Brain microvascular endothelial cell (primary cell): ENCODE results near the gene ADORA2A.

Experiments
- DNase-seq: peaks from one replicate; pipeline ENCODE4 v3.0.0-alpha.2; 2020
- H3K27ac ChIP-seq: fragments of 250-450 bp; sonication (Bioruptor Pico); 2 replicates; pipeline ENCODE4 v1.5.1; 2020; ENCODE audit warnings: mild to moderate bottlenecking, moderate library complexity
- H3K27me3 ChIP-seq: fragments of 250-450 bp; sonication (Bioruptor Pico); replicated peaks from 2 replicates; pipeline ENCODE4 v1.5.1; 2020; ENCODE audit warnings: mild to moderate bottlenecking
- H3K36me3 ChIP-seq: fragments of 250-450 bp; sonication (Bioruptor Pico); replicated peaks from 2 replicates; pipeline ENCODE4 v1.5.1; 2020; ENCODE audit warnings: mild to moderate bottlenecking
- H3K4me3 ChIP-seq: 2 replicates; pipeline ENCODE4 v1.5.1; 2011; ENCODE audit warnings: low read depth, mild to moderate bottlenecking, control low read depth, low read length, moderate library complexity
- CTCF ChIP-seq: IDR thresholded peaks from 2 replicates; pipeline ENCODE4 v1.5.1; 2011; ENCODE audit warnings: low read depth, mild to moderate bottlenecking, moderate library complexity, low read length, control low read depth, inconsistent platforms; ENCODE audit errors: missing control alignments
- in situ Hi-C: cut with HindIII; loops from 2 replicates; pipeline ENCODE4 v1.10.0; 2017; ENCODE audit warnings: low sequenced_read_pairs, low pct_ligation_motif_present

Gene ADORA2A

GRCh38 chr22:24467340-24467739 is 39.9 kb downstream of the ADORA2A start:
- no peak overlapping the region for H3K4me3 ChIP-seq
- H3K27me3 ChIP-seq, result no peaks in the 10 kb centered on the region
- peak overlapping the region; percentile 99 for H3K27ac ChIP-seq
- no peak for TF ChIP-seq CTCF
- no peaks in the 10 kb centered on the region for H3K36me3 ChIP-seq
- in situ Hi-C loops, result no loop called here
- no peak for DNase-seq

- Histone ChIP-seq H3K4me3 (no peak overlapping the region), H3K36me3 (no peaks in the 10 kb centered on the region), H3K27me3 (no peaks in the 10 kb centered on the region), H3K27ac (peak overlapping the region; percentile 93)
- in situ Hi-C loops, result no loop called here
- no peak for TF ChIP-seq CTCF
- peak; percentile 90 for DNase-seq
Observed at GRCh38 chr22:24471570-24471969, 44.2 kb downstream of the ADORA2A start.

GRCh38 chr22:24473284-24473683 is 45.9 kb downstream of the ADORA2A start:
- no peaks in the 10 kb centered on the region for H3K36me3 ChIP-seq
- in situ Hi-C loops, result no loop called here
- DNase-seq, result no peak
- no peaks in the 10 kb centered on the region for H3K27me3 ChIP-seq
- no peak overlapping the region for H3K4me3 ChIP-seq
- peak overlapping the region; percentile 95 for H3K27ac ChIP-seq
- TF ChIP-seq CTCF, result no peak

GRCh38 chr22:24474221-24474620 is 46.8 kb downstream of the ADORA2A start:
- Histone ChIP-seq H3K4me3 (no peak overlapping the region), H3K36me3 (no peaks in the 10 kb centered on the region), H3K27ac (peak overlapping the region; percentile 95), H3K27me3 (no peaks in the 10 kb centered on the region)
- TF ChIP-seq CTCF, result no peak
- in situ Hi-C loops, result no loop called here
- peak; percentile 92 for DNase-seq

- in situ Hi-C loops, result no loop called here
- peak overlapping the region; percentile 95 for H3K27ac ChIP-seq
Observed at GRCh38 chr22:24474649-24475255, 47.4 kb downstream of the ADORA2A start.

More at GRCh38 chr22:24474649-24475255, 47.4 kb downstream of the ADORA2A start:
- peak; percentile 36 for DNase-seq
- no peak for TF ChIP-seq CTCF
- Histone ChIP-seq H3K27me3 (no peaks in the 10 kb centered on the region), H3K4me3 (no peak overlapping the region), H3K36me3 (no peaks in the 10 kb centered on the region)
